PC-9 (cell line): Measurements from ENCODE around the gene TENT4A. TPM values are rescaled to one million over a fixed set of nuclear protein-coding genes. Genes with fewer than 3 reads are reported as not detected.

Experiments
- BruUV-seq: library from RNA; stranded (reverse); fragments of 400-500 nt; replicated peaks from 2 replicates; lab custom pipeline; 2021; lab: Mats Ljungman, UMichigan
- CTCF ChIA-PET: fragments of 300-600 bp; sonication (Branson Sonifier 250); formaldehyde crosslinking; loops from one replicate; lab custom pipeline; 2022; ENCODE audit warnings: antibody characterized with exemption; lab: Charles Lee
- POLR2A ChIA-PET: fragments of 300-600 bp; sonication (Branson Sonifier 250); formaldehyde crosslinking; loops from one replicate; lab custom pipeline; 2022; ENCODE audit warnings: antibody characterized with exemption; ENCODE audit not compliant: unreplicated experiment; lab: Charles Lee
- DNase-seq, 2 experiments: peaks; one replicate each; pipeline versions ENCODE4 v3.0.0 to v3.0.0-alpha.2; 2015 to 2022; ENCODE audit warnings: mixed read lengths in 1 of 2
- H2AFZ ChIP-seq: fragments of 200-600 bp; sonication (generic); 2 replicates; pipeline ENCODE4 v1.8.1; 2017; ENCODE audit warnings: antibody characterized with exemption
- H3F3A ChIP-seq: fragments of 200-600 bp; sonication (generic); 2 replicates; pipeline ENCODE4 v1.8.1; 2017; ENCODE audit warnings: antibody characterized with exemption, mild to moderate bottlenecking, low read depth; ENCODE audit not compliant: insufficient read depth
- H3K27ac ChIP-seq: fragments of 200-600 bp; sonication (generic); 2 replicates; pipeline ENCODE4 v1.6.1; 2016; ENCODE audit warnings: mixed run types
- H3K27me3 ChIP-seq: fragments of 200-600 bp; sonication (generic); 2 replicates; pipeline ENCODE4 v1.6.1; 2016; ENCODE audit warnings: low read depth, mixed run types; ENCODE audit not compliant: insufficient read depth
- H3K36me3 ChIP-seq: fragments of 200-600 bp; sonication (generic); 2 replicates; pipeline ENCODE4 v1.6.1; 2016; ENCODE audit warnings: low read depth, mixed run types
- H3K4me1 ChIP-seq: fragments of 200-600 bp; sonication (generic); replicated peaks from 2 replicates; pipeline ENCODE4 v1.6.1; 2016; ENCODE audit warnings: mixed run types; ENCODE audit not compliant: insufficient read depth
- H3K4me2 ChIP-seq: fragments of 200-600 bp; sonication (generic); 2 replicates; pipeline ENCODE4 v1.6.1; 2017; ENCODE audit warnings: mixed run types
- H3K4me3 ChIP-seq: fragments of 200-600 bp; sonication (generic); 2 replicates; pipeline ENCODE4 v1.6.1; 2016; ENCODE audit warnings: mixed run types
- H3K79me2 ChIP-seq: fragments of 200-600 bp; sonication (generic); 2 replicates; pipeline ENCODE4 v1.6.1; 2017; ENCODE audit warnings: low read depth, mixed run types
- H3K9me2 ChIP-seq: fragments of 200-600 bp; sonication (generic); 2 replicates; pipeline ENCODE4 v1.8.1; 2017; ENCODE audit warnings: mild to moderate bottlenecking; ENCODE audit not compliant: insufficient read depth
- H3K9me3 ChIP-seq: fragments of 200-600 bp; sonication (generic); 2 replicates; pipeline ENCODE4 v1.8.1; 2016; ENCODE audit warnings: low read depth; ENCODE audit not compliant: insufficient read depth
- H4K20me1 ChIP-seq: fragments of 200-600 bp; sonication (generic); 2 replicates; pipeline ENCODE4 v1.8.1; 2017; ENCODE audit not compliant: insufficient read depth
- EZH2 ChIP-seq: fragments of 200-600 bp; sonication (generic); IDR thresholded peaks from 2 replicates; pipeline ENCODE4 v1.8.0; 2017; ENCODE audit warnings: antibody characterized with exemption, low read depth
- intact Hi-C: fragments of 100-400 bp; cut with micrococcal nuclease; formaldehyde crosslinking; loops from one replicate; pipeline ENCODE4 v1.10.0; 2022; ENCODE audit not compliant: unreplicated experiment
- total RNA-seq: library from RNA; stranded (reverse); gene quantifications from 2 replicates; pipeline ENCODE4 v1.2.3, GENCODE V29; 2021
- TF ChIP-seq, protein P1 (sequence below): fragments of 200-600 bp; sonication (generic); conservative IDR thresholded peaks from 2 replicates; pipeline ENCODE4 v1.6.1; 2017; ENCODE audit warnings: mixed run types, antibody characterized with exemption, mild to moderate bottlenecking, moderate library complexity

TENT4A gene
- total RNA-seq, 1 experiment from 2014 or later = 84.8 TPM

DNA sequence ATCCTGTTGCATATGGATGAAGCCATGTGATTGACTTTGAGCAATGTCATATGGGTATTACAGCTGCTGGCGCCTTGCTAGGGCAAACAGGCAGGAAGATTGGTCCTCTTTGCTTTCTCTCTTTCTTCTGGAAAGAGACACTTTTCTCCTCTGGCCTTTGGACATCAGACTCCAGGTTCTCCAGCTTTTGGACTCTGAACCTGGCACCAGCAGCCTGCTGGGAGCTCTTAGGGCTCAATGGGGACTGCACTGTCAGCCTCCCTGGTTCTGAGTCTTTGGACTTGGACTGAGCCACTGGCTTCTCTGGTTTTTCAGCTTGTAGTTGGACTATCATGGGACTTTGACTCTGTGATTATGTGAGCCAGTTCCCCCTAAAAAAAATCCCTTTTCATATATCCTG is 34.8 kb upstream of the TENT4A start:
- intact Hi-C loops = no loop called here
- POLR2A ChIA-PET = no interaction called here

DNA sequence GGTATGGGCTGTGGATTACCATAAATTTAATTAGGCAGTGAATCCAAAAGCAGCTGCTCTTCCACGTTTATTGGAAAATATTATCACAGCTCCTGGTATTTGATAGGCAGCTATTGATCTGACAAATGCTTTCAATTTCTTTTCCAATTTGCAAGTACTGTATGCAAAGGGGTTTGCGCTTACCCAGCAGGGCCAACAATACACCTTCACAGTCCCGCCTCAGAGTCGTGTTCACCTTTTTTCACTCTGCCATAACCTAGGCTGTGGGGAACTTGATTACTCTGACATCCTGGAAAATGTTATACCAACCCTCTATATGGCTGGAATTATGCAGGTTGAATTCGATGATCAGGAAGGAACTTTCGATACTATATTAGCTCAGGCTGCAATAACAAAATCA is 32.3 kb upstream of the TENT4A start:
- no peak for TF ChIP-seq EZH2
- TF ChIP-seq, protein P1, sequence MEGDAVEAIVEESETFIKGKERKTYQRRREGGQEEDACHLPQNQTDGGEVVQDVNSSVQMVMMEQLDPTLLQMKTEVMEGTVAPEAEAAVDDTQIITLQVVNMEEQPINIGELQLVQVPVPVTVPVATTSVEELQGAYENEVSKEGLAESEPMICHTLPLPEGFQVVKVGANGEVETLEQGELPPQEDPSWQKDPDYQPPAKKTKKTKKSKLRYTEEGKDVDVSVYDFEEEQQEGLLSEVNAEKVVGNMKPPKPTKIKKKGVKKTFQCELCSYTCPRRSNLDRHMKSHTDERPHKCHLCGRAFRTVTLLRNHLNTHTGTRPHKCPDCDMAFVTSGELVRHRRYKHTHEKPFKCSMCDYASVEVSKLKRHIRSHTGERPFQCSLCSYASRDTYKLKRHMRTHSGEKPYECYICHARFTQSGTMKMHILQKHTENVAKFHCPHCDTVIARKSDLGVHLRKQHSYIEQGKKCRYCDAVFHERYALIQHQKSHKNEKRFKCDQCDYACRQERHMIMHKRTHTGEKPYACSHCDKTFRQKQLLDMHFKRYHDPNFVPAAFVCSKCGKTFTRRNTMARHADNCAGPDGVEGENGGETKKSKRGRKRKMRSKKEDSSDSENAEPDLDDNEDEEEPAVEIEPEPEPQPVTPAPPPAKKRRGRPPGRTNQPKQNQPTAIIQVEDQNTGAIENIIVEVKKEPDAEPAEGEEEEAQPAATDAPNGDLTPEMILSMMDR = no peak
- CTCF ChIA-PET = no interaction called here
- Histone ChIP-seq H3K9me2 (no peaks in the 10 kb centered on the region), H3K4me2 (no peak overlapping the region), H4K20me1 (no peaks in the 10 kb centered on the region), H3K27ac (no peak overlapping the region), H3K79me2 (no peaks in the 10 kb centered on the region), H3K36me3 (no peaks in the 10 kb centered on the region), H2AFZ (no peak overlapping the region), H3F3A (no peaks in the 10 kb centered on the region; the same call in 1 of the 2 replicates), H3K27me3 (peaks cover 30% of the 10 kb centered on the region), H3K4me3 (no peak overlapping the region), H3K4me1 (no peaks in the 10 kb centered on the region), H3K9me3 (no peaks in the 10 kb centered on the region)
- intact Hi-C loops = no loop called here
- POLR2A ChIA-PET = interaction anchor here (0.5 kb wide), 1 partner anchor 29 kb away, joined by 7 read pairs; no protein-coding TSS in a partner anchor
- no TSS peak for BruUV-seq
- no peak for DNase-seq

More for the DNA sequence above, 34.8 kb upstream of the TENT4A start:
- H2AFZ ChIP-seq = no peak overlapping the region
- TF ChIP-seq, protein P1 = no peak
- TF ChIP-seq EZH2 = no peak
- CTCF ChIA-PET = no interaction called here
- no peaks in the 10 kb centered on the region for H3K9me2 ChIP-seq
- no peak for DNase-seq
- H3K4me2 ChIP-seq = no peak overlapping the region
- no peak overlapping the region for H3K4me3 ChIP-seq
- H3F3A ChIP-seq = no peaks in the 10 kb centered on the region; the same call in 1 of the 2 replicates
- no peaks in the 10 kb centered on the region for H3K36me3 ChIP-seq
- H4K20me1 ChIP-seq = no peaks in the 10 kb centered on the region
- H3K4me1 ChIP-seq = no peaks in the 10 kb centered on the region
- H3K27me3 ChIP-seq = peaks cover 10% of the 10 kb centered on the region; the same call in 1 of the 2 replicates
- no peaks in the 10 kb centered on the region for H3K9me3 ChIP-seq
- no peak overlapping the region for H3K27ac ChIP-seq
- BruUV-seq = no TSS peak
- H3K79me2 ChIP-seq = no peaks in the 10 kb centered on the region

DNA sequence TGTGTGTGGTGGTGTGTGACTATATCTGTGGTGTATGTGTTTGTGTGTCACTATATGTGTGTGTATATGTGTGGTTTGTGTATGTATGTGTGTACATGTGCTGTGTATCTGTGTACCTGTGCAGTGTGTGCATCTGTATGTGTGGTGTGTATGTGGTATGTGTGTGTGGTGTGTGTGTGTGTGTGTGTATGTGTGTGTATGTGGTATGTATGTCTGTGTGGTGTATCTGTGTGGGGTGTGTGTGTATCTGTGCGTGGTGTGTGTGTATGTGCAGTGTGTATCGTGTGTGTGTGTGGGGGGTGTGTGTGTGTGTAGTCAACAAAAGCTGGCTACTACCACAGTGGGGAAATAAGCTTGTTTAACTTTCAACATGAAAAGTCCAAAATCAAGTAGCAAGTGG is 31.6 kb upstream of the TENT4A start:
- no peak overlapping the region for H3K27ac ChIP-seq
- H3K9me2 ChIP-seq = no peaks in the 10 kb centered on the region
- no peak for TF ChIP-seq EZH2
- TF ChIP-seq, protein P1 = no peak
- H3K27me3 ChIP-seq = peaks cover 38% of the 10 kb centered on the region
- H3F3A ChIP-seq = no peaks in the 10 kb centered on the region
- CTCF ChIA-PET = no interaction called here
- no peaks in the 10 kb centered on the region for H3K36me3 ChIP-seq
- H3K4me3 ChIP-seq = no peak overlapping the region
- POLR2A ChIA-PET = no interaction called here
- H3K4me1 ChIP-seq = no peaks in the 10 kb centered on the region
- no peak overlapping the region for H2AFZ ChIP-seq
- H3K9me3 ChIP-seq = no peaks in the 10 kb centered on the region
- no peak overlapping the region for H3K4me2 ChIP-seq
- intact Hi-C loops = no loop called here
- BruUV-seq = no TSS peak
- no peaks in the 10 kb centered on the region for H4K20me1 ChIP-seq
- no peak for DNase-seq
- H3K79me2 ChIP-seq = no peaks in the 10 kb centered on the region
